LoVo (cell line): Measurements from ENCODE around the gene ZCCHC18.
"Not testable (repeated sequence)": the region's sequence is repeated elsewhere in the genome, so short reads cannot be mapped to it uniquely, and the experiment has no call there.

Experiments
- DNase-seq: peaks from one replicate; pipeline ENCODE4 v3.0.0-alpha.2; 2016; ENCODE audit warnings: low spot score

Gene ZCCHC18

DNA sequence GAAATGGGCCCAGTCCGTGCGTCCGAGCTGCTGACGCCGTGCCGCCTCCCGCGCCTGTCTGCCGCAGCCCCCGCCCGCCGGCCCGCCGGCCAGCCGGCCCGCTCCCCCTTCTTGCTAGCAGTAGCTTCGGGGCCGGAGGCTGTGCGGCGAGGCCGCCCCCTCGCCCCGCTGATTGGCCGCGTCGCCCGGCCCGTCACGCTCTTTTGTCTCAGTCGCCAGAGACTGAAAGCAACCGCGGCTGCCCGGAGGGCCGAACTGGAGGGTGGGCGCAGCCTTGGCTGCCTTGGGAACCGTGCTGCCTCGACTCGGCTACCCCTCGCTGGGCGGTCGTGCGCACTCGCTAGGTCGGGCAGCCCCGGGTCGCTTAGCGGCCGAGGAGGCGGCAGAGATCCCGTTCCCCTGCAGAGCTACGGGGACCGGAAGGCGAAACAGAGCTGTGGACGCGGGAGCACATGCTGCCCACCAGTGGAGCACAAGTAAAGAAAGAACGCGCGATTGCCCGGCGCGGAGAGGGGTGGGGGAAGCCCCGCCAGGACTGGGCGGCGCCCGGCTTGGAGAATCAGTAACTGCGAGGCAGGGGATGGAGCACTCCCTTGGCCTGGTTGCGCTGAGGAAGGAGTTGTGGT, at the start of gene ZCCHC18:
Gene ZCCHC18, plus strand, starts transcription at position 198 of the 626 bp plus-strand sequence. CDS start 1,589 bp downstream, outside the sequence.
- DNase-seq, result peak; percentile 11

DNA sequence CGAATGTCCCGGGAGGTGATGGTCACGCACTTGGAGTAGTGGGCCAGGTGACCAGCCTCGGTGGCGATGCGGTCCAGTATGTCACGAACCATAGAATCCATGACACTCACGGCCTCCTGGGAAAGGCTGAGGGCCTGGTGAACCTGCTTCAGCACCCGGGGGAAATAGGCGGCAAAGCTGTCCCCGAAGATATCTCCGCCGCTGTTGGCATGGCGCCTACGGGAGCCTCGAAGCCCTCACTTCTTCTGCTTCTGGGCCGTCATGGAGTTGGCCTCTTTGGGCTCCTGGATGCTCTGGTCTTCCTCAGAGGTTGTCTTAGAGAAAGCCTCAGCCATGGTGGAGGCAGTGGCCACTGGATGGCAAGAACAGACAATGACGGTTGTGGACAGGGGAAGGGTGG, 49.7 kb upstream of the ZCCHC18 start:
- DNase-seq, result not testable (repeated sequence)

DNA sequence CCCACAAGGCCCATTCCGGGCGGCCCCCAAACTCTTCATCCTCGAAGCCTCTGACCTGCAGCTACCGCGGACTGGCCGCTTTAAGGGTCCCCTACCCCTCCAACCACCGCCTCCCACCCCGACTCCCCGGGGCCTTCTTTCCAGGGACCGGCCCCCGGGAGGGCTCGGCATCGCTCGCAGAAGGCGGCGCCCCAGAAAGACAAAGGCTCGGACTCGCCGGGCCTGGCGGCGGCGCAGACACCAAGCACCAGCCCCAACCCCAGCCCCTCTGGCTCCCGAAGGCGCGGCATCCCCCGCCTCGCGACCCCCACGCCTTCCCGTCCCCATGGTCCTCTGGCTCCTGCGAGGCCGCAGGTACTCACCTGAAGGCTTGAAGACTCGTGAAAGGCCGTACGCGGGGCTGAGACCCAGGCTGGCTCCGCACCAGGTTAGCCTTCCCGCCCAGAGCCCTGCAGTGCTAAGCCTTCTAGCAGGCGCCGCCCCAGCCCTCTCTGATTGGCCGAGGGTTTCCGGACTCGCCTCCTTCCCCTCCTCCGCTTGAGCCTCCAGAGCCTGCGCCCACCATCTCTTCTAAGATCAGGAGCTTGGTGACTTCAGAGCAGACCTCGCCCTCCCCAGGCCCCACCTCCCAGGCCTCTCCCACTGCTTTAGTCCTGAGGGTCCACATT, 36.4 kb upstream of the ZCCHC18 start, which contains the start of gene TMSB15C:
Gene TMSB15C, minus strand, starts transcription at position 459 of the 668 bp plus-strand sequence.
- not testable (repeated sequence) for DNase-seq

DNA sequence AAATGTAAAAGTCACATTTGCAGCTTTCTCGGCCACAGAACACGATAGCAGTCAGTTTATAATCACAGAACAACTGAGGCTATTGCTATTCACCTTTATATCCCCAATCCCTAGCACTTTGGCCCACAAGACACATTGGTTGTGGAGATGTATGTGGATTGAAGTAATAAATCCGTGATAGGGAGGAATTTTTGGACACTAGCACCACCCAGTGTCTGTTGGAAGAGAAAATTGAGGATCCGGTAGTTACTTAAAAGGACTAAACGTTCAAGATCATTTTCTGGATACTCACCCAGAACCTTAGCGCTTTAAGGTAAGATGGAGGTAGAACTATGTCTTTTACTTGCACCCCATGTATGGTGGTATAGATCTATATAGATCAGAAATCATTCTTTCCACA, 34.5 kb upstream of the ZCCHC18 start:
- not testable (repeated sequence) for DNase-seq

DNA sequence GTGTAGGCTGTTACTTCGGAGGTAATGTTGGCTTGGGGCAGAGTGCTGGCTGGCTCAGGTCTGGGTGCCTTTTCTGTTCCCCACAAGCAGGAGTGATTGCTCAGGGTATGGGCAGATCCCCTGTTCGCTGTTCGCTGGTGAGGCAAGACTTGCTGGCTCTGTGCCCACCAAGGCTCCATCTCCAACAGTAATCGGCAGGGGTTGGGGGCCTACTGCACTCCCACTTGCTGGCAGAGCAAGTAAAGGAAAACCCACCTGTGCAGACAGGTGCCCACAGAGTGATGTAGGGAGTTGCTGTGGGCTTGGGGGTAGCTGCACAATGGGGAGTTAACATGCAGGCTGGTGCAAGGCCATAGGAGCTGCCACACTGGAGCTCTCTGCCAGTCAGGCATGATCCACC, 28.3 kb upstream of the ZCCHC18 start:
- no peak for DNase-seq

DNA sequence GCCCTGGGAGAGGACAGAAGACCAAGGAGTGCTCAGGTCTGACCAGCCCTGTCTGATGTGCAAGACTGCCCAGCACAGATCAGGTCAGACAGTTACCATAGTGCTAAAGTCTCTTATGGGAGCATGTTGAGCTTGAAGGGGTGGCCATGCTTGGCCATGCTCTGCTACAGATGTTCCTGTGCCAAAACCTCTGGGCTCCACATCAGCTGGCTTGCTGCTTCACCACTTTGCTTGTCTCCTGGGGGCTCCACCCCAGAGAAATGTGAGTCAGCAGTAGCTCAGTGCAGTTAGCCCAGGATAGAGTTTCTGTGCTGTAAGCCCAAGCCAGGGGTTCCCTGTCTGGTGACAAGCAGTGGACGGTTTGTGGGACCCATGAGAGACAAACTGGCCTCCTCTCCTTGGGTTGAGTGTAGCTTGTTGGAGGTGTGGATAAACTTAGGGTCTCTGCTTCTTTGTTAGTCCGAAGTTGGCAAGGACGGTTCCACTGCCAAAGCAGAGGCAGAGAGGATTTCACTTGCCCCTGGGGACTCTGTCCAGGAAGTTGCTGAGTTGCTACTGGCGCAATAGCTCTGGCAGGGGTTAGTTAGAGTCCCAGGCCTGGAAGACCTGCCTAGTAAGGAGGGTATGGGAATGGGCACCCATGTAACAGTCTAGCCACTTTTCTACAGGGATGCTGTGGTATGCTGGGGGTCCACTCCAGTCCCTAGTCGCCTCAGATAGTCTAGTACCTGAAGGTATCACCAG, 27.6 kb upstream of the ZCCHC18 start:
- DNase-seq, result no peak

DNA sequence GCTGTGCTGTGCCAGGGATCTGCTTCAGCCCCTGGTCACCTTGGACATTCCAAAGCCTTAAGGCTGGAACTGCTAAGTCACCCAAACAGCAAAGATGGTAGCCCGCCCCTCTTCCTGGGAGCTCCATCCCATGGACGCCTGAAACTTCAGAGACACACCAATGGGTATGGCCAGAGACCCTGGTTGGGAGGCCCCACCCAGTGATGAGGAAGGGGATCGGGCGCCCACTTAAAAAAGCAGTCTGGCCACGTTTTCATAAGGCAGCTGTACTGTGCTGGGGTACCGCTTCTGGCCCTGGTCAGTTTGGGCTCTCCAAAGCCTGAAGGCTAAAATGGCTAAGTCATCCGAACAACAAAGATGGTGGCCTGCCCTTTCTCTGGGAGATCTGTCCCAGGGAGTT, 26.8 kb upstream of the ZCCHC18 start:
- DNase-seq, result no peak

DNA sequence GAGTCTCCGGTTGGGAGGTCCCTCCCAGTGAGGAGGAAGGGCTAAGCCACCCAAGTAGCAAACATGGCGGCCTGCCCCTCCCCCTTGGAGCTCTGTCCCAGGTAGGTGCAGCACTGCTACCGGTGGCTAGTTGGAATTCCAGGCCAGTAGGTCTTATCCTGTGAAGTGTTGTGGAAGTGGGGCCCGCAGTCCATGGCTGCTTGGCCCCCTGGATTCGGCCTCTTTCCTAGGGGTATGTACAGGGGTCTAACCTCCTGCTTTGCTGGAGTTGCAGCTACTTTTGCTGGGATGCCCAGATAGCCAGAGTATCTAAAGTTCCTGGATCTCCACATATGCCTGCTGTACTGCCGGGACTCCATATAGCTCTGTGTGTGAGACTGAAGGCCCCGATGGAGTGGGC, 26.4 kb upstream of the ZCCHC18 start:
- DNase-seq, result no peak

DNA sequence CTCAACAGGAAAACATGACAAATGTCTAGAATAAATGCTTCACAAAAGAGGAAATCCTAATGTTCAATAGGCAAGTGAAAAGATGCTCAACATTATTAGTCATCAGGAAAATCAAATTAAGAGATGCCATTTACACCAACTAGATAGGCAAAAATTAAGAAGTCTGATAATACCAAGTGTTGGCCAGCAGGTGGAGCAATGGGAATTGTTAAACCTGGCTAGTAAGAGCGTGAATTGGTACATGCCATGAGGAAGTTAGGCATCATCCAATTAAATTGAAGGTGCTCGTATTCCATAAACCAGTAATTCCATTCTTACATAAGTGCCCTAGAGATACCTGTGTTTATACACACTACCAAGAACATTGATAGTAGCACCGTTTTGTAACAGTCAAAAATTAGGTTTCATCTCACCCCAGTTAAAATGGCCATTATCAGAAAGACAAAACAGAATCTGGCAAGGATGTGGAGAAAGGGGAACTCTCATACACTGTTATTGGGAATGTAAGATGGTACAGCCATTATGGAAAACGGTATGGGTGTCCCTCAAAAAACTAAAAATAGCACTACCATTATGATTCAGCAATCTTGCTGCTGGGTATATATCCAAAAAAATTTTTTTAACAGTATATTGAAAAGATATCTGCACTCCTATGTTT, 14.0 kb upstream of the ZCCHC18 start:
- DNase-seq, result peak; percentile 47

DNA sequence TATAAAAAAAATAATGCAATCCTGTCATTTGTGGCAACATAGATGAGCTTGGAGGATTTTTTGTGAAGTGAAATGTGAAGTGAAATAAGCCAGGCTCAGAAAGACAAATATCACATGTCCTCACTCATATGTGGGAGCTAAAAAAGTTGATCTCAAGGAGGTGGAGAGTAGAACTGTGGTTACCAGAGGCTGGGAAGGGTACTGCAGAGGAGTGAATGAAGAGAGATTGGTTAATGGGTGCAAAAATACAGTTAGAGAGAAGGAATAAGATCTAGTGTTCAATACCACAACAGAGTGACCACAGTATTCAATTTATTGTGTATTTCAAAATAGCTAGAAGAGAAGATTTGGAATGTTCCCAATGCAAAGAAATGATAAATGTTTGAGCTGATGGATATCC, 13.4 kb upstream of the ZCCHC18 start:
- no peak for DNase-seq

DNA sequence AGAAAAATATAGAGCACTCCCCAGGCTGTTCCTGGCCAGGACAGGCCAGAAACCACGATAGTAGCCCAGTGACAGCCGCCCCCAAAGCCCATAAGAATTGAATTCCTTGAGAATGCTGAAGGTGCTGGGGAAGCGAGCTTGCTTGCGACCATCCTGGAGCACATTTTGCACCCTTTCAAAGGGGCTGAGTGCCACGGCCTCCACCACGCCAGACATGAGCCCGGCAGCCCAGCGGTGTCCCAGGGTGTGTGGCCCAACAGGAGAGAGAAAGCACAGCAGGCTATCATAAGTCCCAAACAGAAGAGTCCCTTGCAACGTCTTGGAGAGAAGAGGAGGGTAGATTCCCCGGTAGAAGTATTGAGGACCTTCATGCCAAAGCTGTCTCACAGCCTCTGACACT, 7.6 kb upstream of the ZCCHC18 start:
- DNase-seq, result no peak

DNA sequence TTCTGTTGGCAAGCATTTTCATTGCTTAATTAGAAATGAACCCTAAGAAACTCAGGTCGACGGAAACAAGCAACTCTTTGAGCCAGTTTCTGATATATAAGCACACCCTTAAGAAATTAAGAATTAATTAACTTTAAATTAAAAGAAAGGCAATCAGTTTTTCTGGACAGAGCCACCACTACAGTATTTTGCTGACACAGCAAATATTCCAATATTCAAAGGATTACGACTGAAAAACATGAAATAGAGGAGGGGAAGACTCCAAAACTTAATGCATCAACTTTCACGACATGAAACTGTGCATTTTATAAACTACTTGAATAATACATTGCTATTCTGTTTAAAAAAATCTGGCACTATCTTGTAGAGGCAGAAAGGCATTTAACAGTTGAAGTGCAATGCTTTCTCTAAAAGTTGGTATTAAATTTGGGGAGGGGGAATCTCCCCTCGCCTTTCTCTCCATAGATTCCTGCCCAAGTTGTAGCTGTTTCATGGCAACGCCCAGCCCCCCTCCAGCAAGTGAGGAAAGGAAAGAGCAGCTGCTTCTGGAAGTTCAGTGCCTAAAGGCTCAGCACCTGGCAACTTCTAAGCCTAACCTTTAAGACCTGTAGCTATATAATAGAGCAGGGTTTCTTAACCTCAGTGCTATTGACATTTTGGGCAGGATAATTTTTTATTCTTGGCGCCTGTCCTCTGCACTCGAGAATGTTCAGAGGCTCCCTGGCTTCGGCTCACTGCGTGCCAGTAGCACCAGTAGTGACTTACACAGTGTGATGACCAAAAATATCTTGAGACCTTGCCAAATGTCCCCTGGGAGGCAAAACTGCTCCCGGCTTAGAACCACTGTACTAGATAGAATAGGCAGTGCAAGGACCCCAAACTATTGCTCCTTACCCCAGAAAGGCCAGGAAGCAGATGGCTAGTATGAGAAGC, 6.7 kb upstream of the ZCCHC18 start:
- DNase-seq, result no peak

DNA sequence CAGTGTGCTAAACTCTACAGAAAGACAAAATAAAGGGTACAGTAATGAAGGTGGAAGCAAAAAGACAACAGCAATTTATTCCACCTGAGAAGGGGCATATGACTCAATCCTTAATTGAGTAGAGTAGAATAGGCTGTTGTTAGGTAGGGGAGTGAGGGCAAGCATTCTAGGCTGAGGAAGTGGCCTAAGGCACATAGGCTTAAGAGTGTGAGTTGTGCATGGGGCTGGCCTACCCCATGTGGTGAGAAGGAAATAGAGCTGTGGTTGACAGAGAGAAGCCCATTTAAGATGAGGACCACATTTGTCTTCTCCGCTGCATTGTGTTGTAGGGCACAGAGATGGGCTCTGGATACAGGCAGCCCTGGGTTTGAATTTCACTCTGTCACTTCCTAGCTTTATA, 3.4 kb upstream of the ZCCHC18 start:
- DNase-seq, result no peak

DNA sequence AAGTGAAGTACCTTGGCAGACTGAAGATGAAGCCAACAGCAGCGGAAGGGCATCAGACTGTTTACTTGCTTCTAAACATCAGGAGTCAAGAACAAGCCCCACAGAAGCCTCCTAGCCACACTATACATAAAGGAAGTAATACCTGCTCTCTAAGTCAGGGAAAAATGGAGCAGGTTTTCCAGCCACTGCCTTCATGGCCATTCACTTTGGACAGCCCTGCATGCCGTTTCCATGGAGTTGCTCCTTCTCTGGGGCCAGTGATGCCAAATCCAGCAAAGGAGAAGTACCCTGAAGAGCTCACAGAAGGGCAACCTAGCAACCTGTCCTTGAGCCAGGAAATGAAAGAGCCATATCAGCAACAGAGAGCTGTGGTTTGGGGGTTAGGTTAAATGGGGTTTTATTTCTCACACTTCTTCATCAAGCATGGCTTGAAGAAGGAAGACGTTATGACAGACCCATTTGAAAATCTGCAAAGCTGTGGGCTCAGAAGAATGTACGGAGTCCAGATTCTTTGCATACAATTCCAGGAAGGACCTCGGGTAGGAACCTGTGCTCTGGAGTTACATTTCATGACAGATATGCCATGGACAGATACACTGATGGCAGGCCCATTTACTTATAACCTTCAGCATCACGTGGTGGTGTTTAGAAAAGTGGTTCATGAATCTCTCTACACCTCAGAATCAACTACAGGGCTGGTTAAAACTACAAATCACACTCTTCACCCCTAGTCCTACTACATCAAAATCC, 1.7 kb upstream of the ZCCHC18 start:
- DNase-seq, result not testable (repeated sequence)

DNA sequence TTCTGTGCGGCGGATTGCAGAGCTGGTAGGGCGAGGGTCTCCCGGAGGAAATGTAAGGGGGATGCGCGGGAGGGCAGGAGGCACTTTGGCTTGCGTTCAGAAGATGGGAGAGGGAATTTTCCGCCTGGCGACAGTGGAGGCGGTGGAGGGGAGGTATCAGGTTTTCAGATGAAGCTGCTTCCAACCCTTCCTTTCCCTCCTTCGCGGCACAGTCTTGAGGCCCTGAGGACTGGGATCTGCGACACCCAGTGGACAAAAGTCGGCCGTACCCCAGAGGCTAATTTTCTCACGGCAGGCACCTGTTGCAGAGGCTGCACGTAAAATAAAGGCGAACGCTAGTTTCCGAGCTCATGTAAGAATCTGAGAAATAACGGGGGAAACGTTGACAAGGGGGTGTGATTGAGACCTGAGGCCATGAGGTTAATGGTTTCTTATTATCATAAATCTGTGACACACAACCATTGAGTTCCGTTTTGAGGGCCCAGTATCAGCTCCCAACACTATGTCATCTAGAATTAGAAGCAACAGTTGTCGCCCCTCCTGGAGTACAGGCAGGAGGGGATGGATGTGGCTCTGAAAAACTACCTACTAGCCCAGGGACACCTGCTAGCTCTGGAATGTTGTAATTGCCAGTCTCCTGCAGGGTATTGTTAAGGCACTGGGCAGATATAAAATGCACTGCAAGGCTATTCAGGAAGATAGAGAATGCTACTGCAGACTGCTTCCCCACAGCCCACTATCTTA, 1.1 kb downstream of the ZCCHC18 start:
- DNase-seq, result peak; percentile 43

DNA sequence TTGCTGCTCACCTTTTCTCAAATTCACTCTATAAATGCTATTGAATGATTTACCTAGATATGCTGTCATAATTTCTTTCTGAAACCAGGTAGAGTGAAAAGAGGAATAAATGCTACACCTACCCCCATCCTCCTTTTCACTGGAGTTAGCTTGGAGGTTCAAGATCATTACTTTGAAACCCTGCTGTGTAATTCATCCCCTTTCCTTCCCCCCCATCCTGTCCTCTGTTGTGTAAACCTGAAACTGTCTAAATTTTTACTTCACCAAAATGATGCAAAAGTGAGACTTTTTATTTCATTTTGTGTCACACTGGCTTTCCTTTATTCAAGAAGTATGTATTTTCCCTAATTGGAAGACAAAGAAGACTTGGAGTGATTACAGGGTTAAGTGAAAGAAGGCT, 5.4 kb downstream of the ZCCHC18 start:
- DNase-seq, result no peak

DNA sequence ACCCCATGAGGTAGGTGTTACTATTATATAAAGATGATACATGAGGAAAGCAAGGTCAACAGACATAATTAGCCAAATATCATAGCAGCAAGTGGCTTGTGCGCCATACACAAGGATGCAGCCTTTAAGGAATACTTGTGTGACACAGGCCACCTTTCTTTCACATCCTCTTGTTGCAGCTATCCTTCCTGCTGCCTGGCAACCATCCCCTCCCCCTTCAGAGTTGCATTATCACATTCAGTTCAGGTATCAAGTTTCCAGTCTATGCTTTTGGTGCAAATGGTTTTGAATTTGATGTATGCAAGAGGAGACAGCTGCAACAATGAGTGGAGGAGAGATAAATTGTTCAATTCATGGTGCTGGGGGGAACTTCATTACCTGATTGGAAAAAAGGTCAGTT, 6.4 kb downstream of the ZCCHC18 start:
- no peak for DNase-seq

DNA sequence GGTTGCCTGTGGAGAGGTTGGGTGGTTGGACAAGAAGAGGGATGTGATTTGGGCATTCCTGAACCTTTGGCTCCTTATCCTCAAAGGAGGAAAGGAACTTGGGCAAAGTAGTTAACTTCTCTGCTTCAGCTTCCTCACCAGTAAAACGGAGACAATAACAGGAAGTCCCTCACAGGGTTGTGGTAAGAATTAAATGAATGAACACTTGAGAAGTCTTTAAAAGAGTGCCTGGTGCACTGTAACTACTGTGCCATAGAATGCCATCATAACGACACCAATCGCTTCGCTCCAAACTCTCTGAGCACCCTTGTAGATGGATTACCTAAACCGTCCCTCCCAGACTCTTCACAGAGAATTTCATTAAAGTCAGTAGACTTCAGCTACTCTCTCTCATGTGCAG, 10.5 kb downstream of the ZCCHC18 start:
- DNase-seq, result no peak

DNA sequence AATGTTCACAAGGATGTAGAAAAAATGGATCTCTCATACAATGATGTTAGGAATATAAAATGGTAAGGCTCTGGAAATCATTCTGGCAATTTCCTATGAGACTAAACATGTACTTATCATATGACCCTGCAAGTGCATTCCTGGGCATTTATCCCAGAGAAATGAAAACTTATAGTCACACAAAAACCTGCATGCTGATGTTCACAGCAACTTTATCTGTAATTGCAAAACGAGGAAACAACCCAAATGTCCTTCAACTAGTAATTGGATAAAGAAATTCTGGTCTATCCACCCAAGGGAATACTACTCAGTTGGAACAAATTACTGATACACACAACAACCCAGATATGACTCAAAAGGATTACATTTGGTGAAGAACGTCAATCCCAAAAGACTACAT, 14.5 kb downstream of the ZCCHC18 start:
- no peak for DNase-seq

DNA sequence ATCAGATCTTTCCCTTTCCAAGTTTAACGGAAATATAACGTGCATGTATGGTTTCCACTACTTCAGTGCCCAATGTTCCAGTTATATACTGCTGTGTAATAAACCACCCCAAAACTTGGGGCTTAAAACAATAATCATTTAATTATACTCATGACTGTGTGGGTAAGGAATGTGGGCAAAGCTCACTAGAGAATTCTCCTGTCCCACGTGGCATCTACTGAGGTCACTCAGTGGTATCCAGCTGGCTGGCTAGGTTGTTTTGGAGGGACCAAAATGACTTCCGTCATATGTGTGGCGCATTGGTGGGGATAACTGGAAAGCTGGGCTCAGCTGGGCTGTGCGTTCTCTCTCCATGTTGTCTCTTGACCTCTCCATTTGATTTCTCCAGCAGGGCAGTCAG, 18.5 kb downstream of the ZCCHC18 start:
- DNase-seq, result no peak
